Calu3 (cell line): ENCODE results near the gene DCUN1D2. TPM values are rescaled to one million over a fixed set of nuclear protein-coding genes. Genes with fewer than 3 reads are reported as not detected.

ENCODE experiments used
- BruUV-seq: library from RNA; stranded (reverse); fragments of 400-500 nt; replicated peaks from 2 replicates; lab custom pipeline; 2021; lab: Mats Ljungman, UMichigan
- CTCF ChIA-PET: fragments of 300-600 bp; sonication (Branson Sonifier 250); formaldehyde crosslinking; loops from one replicate; lab custom pipeline; 2022; ENCODE audit warnings: antibody characterized with exemption; lab: Charles Lee
- DNase-seq: peaks from one replicate; pipeline ENCODE4 v3.0.0; 2022
- H3K27ac Mint-ChIP-seq: one replicate; pipeline ENCODE4 v1.8.0; 2022; ENCODE audit warnings: mixed read lengths; ENCODE audit not compliant: unreplicated experiment
- H3K27me3 Mint-ChIP-seq: one replicate; pipeline ENCODE4 v1.8.0; 2022; ENCODE audit warnings: mixed read lengths; ENCODE audit not compliant: unreplicated experiment
- H3K36me3 Mint-ChIP-seq: one replicate; pipeline ENCODE4 v1.8.0; 2022; ENCODE audit warnings: mild to moderate bottlenecking, moderate library complexity, mixed read lengths; ENCODE audit not compliant: insufficient read depth, unreplicated experiment
- H3K4me1 Mint-ChIP-seq: one replicate; pipeline ENCODE4 v1.8.0; 2022; ENCODE audit warnings: mild to moderate bottlenecking, low read depth, mixed read lengths; ENCODE audit not compliant: unreplicated experiment
- H3K4me3 Mint-ChIP-seq: one replicate; pipeline ENCODE4 v1.8.0; 2022; ENCODE audit warnings: mild to moderate bottlenecking, low read depth, moderate library complexity, mixed read lengths; ENCODE audit not compliant: unreplicated experiment
- H3K9me3 Mint-ChIP-seq: one replicate; pipeline ENCODE4 v1.8.0; 2022; ENCODE audit warnings: low read depth, mixed read lengths; ENCODE audit not compliant: unreplicated experiment
- CTCF ChIP-seq: fragments of 200-600 bp; IDR thresholded peaks from one replicate; pipeline ENCODE4 v1.8.0; 2022; ENCODE audit warnings: antibody characterized with exemption; ENCODE audit not compliant: unreplicated experiment
- intact Hi-C: fragments of 100-400 bp; cut with micrococcal nuclease; formaldehyde crosslinking; loops from one replicate; pipeline ENCODE4 v1.10.0; 2022; ENCODE audit not compliant: unreplicated experiment
- total RNA-seq: library from RNA; stranded (reverse); gene quantifications from 2 replicates; pipeline ENCODE4 v1.2.3, GENCODE V29; 2022

Gene DCUN1D2
- total RNA-seq, 1 experiment from 2014 or later: 9.3 TPM

- intact Hi-C loops: no loop called here
- no peak for TF ChIP-seq CTCF
- H3K27ac Mint-ChIP-seq: no peak overlapping the region
- H3K36me3 Mint-ChIP-seq: peaks cover 10% of the 10 kb centered on the region
- H3K4me3 Mint-ChIP-seq: no peak overlapping the region
- BruUV-seq: no TSS peak
- no peaks in the 10 kb centered on the region for H3K27me3 Mint-ChIP-seq
- CTCF ChIA-PET: no interaction called here
- H3K9me3 Mint-ChIP-seq: no peaks in the 10 kb centered on the region
- H3K4me1 Mint-ChIP-seq: peaks cover 6% of the 10 kb centered on the region
- DNase-seq: no peak
Observed at GRCh38 chr13:113445791-113446487, 44.6 kb downstream of the DCUN1D2 start.

GRCh38 chr13:113443991-113444390, 46.5 kb downstream of the DCUN1D2 start:
- CTCF ChIA-PET: no interaction called here
- H3K9me3 Mint-ChIP-seq: no peaks in the 10 kb centered on the region
- no peak for TF ChIP-seq CTCF
- intact Hi-C loops: no loop called here
- H3K36me3 Mint-ChIP-seq: peaks cover 4% of the 10 kb centered on the region
- no TSS peak for BruUV-seq
- DNase-seq: no peak
- H3K27ac Mint-ChIP-seq: no peak overlapping the region
- H3K4me3 Mint-ChIP-seq: no peak overlapping the region
- H3K4me1 Mint-ChIP-seq: no peaks in the 10 kb centered on the region
- H3K27me3 Mint-ChIP-seq: no peaks in the 10 kb centered on the region

GRCh38 chr13:113442985-113443362, 47.5 kb downstream of the DCUN1D2 start:
- TF ChIP-seq CTCF: no peak
- no peak overlapping the region for H3K4me3 Mint-ChIP-seq
- CTCF ChIA-PET: no interaction called here
- intact Hi-C loops: no loop called here
- H3K27ac Mint-ChIP-seq: no peak overlapping the region
- H3K27me3 Mint-ChIP-seq: no peaks in the 10 kb centered on the region
- H3K36me3 Mint-ChIP-seq: no peaks in the 10 kb centered on the region
- no peaks in the 10 kb centered on the region for H3K4me1 Mint-ChIP-seq
- no peaks in the 10 kb centered on the region for H3K9me3 Mint-ChIP-seq
- DNase-seq: no peak
- BruUV-seq: no TSS peak

- no peak for DNase-seq
- Mint-ChIP-seq H3K9me3 (no peaks in the 10 kb centered on the region), H3K27ac (no peak overlapping the region), H3K4me1 (no peaks in the 10 kb centered on the region), H3K36me3 (no peaks in the 10 kb centered on the region), H3K27me3 (no peaks in the 10 kb centered on the region), H3K4me3 (no peak overlapping the region)
- no TSS peak for BruUV-seq
- intact Hi-C loops: no loop called here
- TF ChIP-seq CTCF: no peak
- CTCF ChIA-PET: no interaction called here
Observed at GRCh38 chr13:113442354-113442984, 48.0 kb downstream of the DCUN1D2 start.
